ENCODE measurements around the gene SORL1-AS1.
A peak's percentile ranks its signal among the peaks of the same experiment; 100 is the strongest.

SORL1-AS1 gene

DNA sequence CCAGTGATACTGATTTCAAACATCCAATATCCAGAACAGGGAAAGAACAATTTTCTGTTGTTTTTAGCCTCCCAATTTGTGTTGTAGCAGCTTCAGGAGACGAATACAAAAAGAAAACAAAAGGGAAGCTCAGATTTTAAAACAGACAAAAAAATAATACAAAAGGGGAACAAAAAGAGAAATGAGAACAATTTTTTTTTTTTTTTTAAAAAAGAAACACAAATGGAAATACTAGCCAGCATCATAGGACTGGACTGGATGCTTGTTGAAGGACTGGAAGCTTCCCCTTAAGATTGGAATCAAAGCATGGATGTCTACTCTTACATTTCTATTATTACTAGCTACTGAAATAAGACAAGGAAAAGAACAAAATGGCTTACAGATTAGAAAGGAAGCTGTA, 47.1 kb downstream of the SORL1-AS1 start:
- TF ChIP-seq FOXP1 (CRISPR knock-in tag; IDR thresholded peaks at IDR 0.05; ENCODE audit: borderline replicate concordance): no peak
- TF ChIP-seq ELF4 (CRISPR knock-in tag; IDR thresholded peaks at IDR 0.05; ENCODE audit: low read depth): no peak
- TF ChIP-seq ZNF396 (CRISPR knock-in tag; IDR thresholded peaks at IDR 0.05; ENCODE audit: borderline replicate concordance): no peak
- TF ChIP-seq ETV6 (CRISPR knock-in tag; IDR thresholded peaks at IDR 0.05): no peak
- TF ChIP-seq NFE2L1 (CRISPR knock-in tag; IDR thresholded peaks at IDR 0.05): no peak
- no peak for TF ChIP-seq OVOL2 (CRISPR knock-in tag; IDR thresholded peaks at IDR 0.05; ENCODE audit: borderline replicate concordance)
- Mint-ChIP-seq H3K4me3 (no peak overlapping the region), H3K9me3 (peaks cover 26% of the 10 kb centered on the region), H3K27ac (peak overlapping the region; percentile 95), H3K4me1 (peaks cover 54% of the 10 kb centered on the region), H3K36me3 (peaks cover 28% of the 10 kb centered on the region), H3K27me3 (ENCODE audit: low read depth) (no peaks in the 10 kb centered on the region)
- ChIA-PET CTCF (interaction anchor here (1.0 to 1.8 kb wide), 6 partner anchors 14 to 247 kb away, joined by 3 to 11 read pairs (median 4); no protein-coding TSS in a partner anchor), POLR2A (interaction anchor here (0.7 to 0.9 kb wide), 2 partner anchors 39 to 46 kb away, joined by 3 read pairs; no protein-coding TSS in a partner anchor)
- no peak for DNase-seq (ENCODE audit: low spot score)
- ATAC-seq: no peak

GRCh38 chr11:121394785-121395184, 58.0 kb downstream of the SORL1-AS1 start:
- Mint-ChIP-seq H3K27ac (no peak overlapping the region), H3K4me3 (no peak overlapping the region), H3K36me3 (peaks cover 11% of the 10 kb centered on the region; the same call in 1 of the 2 replicates), H3K4me1 (peaks cover 13% of the 10 kb centered on the region), H3K27me3 (ENCODE audit: low read depth) (peaks cover 3% of the 10 kb centered on the region; the same call in 1 of the 2 replicates), H3K9me3 (peaks cover 16% of the 10 kb centered on the region)
- no peak for TF ChIP-seq E2F5 (CRISPR knock-in tag; IDR thresholded peaks at IDR 0.05)
- no peak for TF ChIP-seq ATF1 (CRISPR knock-in tag; IDR thresholded peaks at IDR 0.05)
- no peak for TF ChIP-seq NFYB (CRISPR knock-in tag; conservative IDR thresholded peaks at IDR 0.05; ENCODE audit: low read depth)
- TF ChIP-seq RELA (CRISPR knock-in tag; IDR thresholded peaks at IDR 0.05; ENCODE audit: borderline replicate concordance): no peak
- no peak for TF ChIP-seq ELF4 (CRISPR knock-in tag; IDR thresholded peaks at IDR 0.05; ENCODE audit: low read depth)
- TF ChIP-seq SOX15 (CRISPR knock-in tag; IDR thresholded peaks at IDR 0.05): no peak
- no peak for TF ChIP-seq CDX4 (CRISPR knock-in tag; IDR thresholded peaks at IDR 0.05; ENCODE audit: borderline replicate concordance)
- no peak for TF ChIP-seq TEAD1 (CRISPR knock-in tag; IDR thresholded peaks at IDR 0.05)
- TF ChIP-seq, protein P1, sequence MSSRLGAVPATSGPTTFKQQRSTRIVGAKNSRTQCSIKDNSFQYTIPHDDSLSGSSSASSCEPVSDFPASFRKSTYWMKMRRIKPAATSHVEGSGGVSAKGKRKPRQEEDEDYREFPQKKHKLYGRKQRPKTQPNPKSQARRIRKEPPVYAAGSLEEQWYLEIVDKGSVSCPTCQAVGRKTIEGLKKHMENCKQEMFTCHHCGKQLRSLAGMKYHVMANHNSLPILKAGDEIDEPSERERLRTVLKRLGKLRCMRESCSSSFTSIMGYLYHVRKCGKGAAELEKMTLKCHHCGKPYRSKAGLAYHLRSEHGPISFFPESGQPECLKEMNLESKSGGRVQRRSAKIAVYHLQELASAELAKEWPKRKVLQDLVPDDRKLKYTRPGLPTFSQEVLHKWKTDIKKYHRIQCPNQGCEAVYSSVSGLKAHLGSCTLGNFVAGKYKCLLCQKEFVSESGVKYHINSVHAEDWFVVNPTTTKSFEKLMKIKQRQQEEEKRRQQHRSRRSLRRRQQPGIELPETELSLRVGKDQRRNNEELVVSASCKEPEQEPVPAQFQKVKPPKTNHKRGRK (CRISPR knock-in tag; IDR thresholded peaks at IDR 0.05; ENCODE audit: borderline replicate concordance): no peak
- no peak for TF ChIP-seq NR1H2 (CRISPR knock-in tag; IDR thresholded peaks at IDR 0.05)
- TF ChIP-seq, protein P2, sequence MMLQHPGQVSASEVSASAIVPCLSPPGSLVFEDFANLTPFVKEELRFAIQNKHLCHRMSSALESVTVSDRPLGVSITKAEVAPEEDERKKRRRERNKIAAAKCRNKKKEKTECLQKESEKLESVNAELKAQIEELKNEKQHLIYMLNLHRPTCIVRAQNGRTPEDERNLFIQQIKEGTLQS (CRISPR knock-in tag; conservative IDR thresholded peaks at IDR 0.05): no peak
- TF ChIP-seq, protein P3, sequence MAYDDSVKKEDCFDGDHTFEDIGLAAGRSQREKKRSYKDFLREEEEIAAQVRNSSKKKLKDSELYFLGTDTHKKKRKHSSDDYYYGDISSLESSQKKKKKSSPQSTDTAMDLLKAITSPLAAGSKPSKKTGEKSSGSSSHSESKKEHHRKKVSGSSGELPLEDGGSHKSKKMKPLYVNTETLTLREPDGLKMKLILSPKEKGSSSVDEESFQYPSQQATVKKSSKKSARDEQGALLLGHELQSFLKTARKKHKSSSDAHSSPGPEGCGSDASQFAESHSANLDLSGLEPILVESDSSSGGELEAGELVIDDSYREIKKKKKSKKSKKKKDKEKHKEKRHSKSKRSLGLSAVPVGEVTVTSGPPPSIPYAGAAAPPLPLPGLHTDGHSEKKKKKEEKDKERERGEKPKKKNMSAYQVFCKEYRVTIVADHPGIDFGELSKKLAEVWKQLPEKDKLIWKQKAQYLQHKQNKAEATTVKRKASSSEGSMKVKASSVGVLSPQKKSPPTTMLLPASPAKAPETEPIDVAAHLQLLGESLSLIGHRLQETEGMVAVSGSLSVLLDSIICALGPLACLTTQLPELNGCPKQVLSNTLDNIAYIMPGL (CRISPR knock-in tag; IDR thresholded peaks at IDR 0.05): no peak
- no peak for TF ChIP-seq RORB (CRISPR knock-in tag; IDR thresholded peaks at IDR 0.05)
- no peak for TF ChIP-seq USF2 (CRISPR knock-in tag; IDR thresholded peaks at IDR 0.05)
- TF ChIP-seq ZBTB43 (CRISPR knock-in tag; IDR thresholded peaks at IDR 0.05): no peak
- POLR2A ChIA-PET: interaction anchor here (1.1 kb wide), 1 partner anchor 42 kb away, joined by 3 read pairs; no protein-coding TSS in a partner anchor
- DNase-seq (ENCODE audit: low spot score): no peak
- CTCF ChIA-PET: interaction anchor here (1.6 kb wide), 1 partner anchor 197 kb away, joined by 3 read pairs; no protein-coding TSS in a partner anchor
- no peak for ATAC-seq

All from WTC11 (cell line).